B cell (primary cell): Measurements from ENCODE around the gene PLA2G2E.

ENCODE experiments used
- CTCF ChIP-seq: fragments of 200-600 bp; IDR thresholded peaks from one replicate; pipeline ENCODE4 v1.8.0; 2022; ENCODE audit warnings: antibody characterized with exemption, mild to moderate bottlenecking
- EZH2 ChIP-seq: IDR thresholded peaks from 2 replicates; pipeline ENCODE4 v1.6.1; 2012; ENCODE audit warnings: borderline replicate concordance, low read depth, mild to moderate bottlenecking, moderate library complexity, low read length; ENCODE audit not compliant: insufficient read depth, poor library complexity, severe bottlenecking

- TF ChIP-seq CTCF (no peak), EZH2 (no peak)
Observed at GRCh38 chr1:19907456-19907855, 16.0 kb downstream of the PLA2G2E start.
